Skeletal muscle cell (primary cell): Measurements from ENCODE around the gene IRF7.
"Not testable (repeated sequence)": the region's sequence is repeated elsewhere in the genome, so short reads cannot be mapped to it uniquely, and the experiment has no call there.

Experiments used
- DNase-seq: peaks from one replicate; pipeline ENCODE4 v3.0.0-alpha.2; 2010; ENCODE audit warnings: low read depth
- H3K4me3 ChIP-seq: 2 replicates; pipeline ENCODE4 v1.5.1; 2011; ENCODE audit warnings: low read depth, mild to moderate bottlenecking, control low read depth, low read length, moderate library complexity

The IRF7 gene

DNA sequence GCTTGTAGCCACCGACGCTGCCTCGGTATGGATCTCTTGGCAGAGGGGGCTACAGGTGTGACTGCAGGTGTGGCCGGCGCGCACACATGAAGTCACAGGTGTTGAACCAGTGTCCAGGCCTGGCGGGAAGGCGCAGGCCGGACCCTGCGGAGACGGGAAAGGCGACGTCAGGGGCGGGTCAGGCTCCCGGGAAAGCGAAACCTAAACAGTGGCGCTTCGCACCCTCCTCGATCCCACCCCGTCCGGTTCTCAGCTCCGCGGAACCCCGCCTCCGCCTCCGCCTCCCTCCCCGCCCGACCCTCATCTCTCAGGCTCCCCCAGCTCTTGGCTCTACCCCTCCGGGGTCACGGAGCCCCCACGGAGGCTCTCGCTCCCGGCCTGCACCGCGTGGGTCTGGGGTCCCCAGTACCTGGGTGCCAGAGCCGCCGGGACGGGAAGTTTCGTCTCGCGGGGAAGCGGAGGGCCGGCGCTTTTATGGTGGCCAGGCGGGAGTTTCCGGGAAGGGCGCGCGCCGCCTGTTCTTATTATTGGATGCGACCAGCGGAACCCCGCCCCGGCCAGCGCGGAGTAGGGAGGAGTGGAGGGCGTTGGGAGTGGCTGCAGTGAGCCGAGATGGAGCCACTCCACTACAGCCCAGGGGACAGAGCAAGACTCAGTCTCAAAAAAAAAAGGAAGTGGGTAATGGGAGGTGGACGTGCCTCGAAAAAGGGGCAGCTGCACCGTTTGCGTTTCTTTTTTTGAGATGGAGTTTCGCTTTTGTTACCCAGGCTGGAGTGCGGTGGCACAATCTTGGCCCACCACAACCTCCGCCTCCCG, at the start of gene IRF7:
TSS of gene IRF7 (minus strand) at position 447 of the 816 bp plus-strand sequence. CDS start 586 bp downstream, outside the sequence.
- peak within 1 kb of the TSS; percentile 63 for H3K4me3 ChIP-seq
- DNase-seq = peak; percentile 54

DNA sequence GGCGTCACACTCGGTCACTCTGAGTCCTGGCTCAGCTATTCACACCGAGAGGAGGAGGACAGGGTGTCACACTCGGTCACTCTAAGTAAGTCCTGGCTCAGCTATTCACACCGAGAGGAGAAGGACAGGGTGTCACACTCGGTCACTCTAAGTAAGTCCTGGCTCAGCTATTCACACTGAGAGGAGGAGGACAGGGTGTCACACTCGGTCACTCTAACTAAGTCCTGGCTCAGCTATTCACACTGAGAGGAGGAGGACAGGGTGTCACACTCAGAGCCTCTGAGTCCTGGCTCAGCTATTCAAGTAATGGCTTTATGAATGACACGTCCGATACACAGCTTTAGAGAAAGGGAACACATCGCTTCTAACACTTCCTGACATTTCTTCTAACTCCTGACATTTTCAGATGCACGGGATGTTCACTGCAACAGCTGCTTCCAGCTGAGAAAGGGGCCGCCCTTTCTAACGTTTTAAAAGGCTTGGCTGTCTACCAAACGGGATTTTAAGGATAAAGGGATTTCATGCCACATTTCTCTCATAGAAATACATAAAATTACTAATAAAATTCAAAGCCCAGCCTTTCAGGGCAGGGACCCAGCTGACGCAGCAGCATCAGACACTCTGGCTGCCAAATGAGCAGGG, 49.4 kb upstream of the IRF7 start:
- DNase-seq = no peak

DNA sequence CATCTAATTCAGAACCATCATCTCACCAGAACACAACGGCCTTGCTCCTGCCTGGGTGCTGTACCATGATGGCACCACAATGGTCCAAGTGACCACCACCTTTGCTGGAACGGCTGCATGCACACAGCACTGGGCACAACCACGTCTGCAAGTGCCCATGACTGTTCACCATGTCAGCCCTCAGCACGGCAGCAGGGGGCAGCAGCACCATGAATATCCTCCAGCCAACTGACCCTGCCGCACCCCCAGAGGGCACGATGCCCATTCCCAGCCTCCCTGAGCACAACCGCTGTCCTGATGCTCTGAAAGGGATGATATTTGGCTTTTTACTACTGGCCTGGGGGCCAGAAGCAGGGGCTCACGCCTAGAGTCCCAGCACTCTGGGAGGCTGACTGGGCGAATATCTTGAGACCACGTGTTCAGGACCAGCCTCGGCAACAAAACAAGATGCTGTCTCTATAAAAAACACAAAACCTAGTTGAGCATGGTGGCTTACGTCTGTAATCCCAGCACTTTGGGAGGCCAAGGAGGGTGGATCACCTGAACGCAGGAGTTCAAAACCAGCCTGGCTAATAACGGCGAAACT, 47.0 kb upstream of the IRF7 start:
- no peak overlapping the region for H3K4me3 ChIP-seq
- DNase-seq = no peak

More for the DNA sequence above, 49.4 kb upstream of the IRF7 start:
- H3K4me3 ChIP-seq = no peak overlapping the region

DNA sequence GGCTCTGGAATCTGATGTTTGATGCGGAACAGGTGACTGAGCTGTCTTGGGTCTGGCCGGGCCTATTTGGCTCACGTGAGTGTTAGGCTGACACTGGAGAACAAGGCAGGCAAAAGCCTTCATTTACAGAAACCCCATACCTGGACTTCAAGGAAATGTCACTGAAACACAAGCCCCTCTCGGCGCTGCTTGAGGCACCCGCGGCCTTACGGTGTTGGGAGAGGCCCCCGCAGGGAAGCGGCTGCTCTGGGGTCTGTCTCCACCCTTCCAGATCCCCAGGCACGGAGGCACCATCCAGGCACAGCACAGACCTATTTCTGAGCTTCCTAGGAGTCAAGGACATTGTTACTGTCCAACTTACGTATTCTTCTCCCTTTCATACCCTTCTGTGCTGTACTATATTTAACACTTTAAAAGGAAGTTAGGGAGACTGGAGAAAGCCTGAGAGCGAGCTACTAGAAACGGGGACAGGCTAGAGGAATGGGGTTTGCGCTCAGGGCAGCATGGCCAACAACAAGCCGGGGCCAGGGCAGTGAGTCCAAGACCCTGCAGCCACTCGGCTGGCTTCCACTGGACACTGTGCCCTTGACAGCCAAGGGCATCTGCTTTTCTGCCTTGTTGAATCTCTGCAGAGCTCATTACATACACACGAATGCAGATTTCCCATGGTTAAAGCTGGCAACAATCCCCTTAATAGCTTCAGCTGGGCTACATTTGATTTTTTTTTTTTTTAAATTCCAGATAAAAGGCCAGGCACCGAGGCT, 45.1 kb upstream of the IRF7 start:
- H3K4me3 ChIP-seq = no peak overlapping the region
- no peak for DNase-seq

DNA sequence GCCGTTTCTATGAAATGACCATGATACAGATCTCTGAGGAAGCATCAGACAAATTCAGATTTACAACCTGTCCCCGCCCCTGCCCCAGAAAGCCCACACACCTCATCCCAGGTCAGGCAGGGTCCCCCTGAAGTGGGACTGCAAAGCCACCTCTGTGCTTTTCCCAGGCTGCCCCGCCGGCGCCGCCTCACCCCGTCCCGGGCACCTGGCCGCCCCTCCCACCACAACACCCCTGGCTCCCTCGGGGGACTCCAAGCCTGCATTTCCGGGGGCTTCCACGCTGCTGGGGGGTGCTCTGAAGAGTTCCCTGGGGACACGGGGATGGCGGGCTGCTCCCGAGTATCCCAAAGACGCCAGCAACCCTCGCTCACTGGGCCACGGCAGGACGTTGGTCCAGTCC, 44.5 kb upstream of the IRF7 start:
- no peak overlapping the region for H3K4me3 ChIP-seq
- DNase-seq = no peak

DNA sequence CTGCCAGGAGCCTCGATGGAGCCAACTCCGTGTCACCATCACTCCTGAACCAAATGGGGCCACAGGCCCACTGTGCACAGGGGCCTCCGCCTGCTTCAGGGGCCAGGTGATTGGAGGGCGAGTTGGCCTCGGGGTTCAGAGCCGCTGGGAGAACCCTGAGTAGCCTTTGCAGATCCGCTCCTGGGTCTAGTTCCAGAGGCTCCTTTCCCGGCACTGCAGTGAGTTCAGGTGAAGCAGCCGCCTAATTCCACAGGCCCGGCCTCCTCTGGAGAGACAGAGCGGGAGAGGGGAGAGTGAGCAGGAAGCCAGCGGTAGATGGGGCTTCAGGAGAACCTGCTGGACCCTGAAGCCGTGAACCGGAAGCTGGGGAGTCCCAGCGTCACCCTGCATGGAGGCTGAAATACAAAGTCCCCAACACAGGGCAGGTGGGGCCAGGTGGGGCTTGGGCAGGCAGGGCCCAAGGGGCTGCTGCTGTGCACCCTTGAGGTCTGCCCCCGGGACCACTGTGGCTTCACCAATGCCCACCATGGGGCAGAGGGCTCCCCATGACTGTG, 43.9 kb upstream of the IRF7 start:
- no peak overlapping the region for H3K4me3 ChIP-seq
- no peak for DNase-seq

DNA sequence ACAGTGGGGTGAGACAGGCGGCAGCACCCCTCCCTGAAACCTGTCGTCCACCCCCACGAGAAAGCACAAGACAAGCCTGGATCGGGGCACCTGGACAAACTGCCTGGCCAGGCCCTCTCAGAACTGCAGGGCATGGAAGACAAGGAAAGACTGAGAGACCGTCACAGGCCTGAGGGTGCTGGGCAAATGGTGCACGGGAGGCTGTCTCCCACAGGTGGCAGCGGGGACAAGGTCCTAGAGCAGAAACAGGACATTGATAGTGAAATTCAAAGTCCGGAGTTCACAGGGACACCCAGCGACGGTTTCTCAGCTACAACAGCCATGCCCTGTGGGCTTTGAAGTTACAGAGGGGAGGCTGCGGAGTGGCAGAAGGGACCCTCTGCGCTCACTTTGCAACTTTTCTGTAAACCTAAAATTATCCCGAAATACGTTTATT, 42.0 kb upstream of the IRF7 start:
- no peak overlapping the region for H3K4me3 ChIP-seq
- no peak for DNase-seq

DNA sequence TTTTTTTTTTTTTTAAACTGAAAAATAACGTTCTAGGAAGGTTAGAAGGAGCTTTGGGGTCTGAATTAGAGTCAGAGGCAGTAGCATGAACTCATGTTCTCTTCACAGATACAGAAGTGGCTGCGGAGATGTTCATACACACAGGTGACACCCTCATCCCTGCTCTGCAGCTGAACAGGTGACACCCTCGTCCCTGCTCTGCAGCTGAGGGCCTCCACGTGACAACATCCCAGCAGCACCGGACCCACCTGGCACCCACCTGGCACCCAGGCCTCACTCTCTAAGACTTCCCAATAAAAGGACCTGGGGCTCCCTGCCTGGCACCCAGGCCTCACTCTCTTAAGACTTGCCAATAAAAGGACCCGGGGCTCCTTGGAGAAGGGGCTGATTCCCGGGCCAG, 41.1 kb upstream of the IRF7 start:
- DNase-seq = no peak
- H3K4me3 ChIP-seq = no peak overlapping the region

DNA sequence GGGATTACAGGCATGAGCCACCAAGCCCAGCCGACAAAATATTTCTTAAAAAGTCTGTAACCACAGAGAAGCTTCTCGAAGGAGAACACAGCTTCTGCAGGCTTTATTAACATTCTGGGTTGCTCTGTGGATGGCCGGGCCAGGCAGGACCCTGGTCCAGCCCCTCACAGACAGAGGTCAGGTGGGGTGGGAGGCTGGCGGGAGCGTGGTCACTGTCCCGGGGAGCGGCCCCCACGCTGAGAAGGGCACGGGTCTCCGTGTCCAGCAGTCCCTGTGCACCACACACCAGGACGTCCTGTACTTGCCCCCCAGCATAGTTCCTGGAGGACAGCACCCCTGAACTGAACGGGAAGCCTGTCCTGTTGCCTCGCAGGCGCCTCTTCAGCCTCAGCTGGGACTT, 40.7 kb upstream of the IRF7 start:
- DNase-seq = no peak
- no peak overlapping the region for H3K4me3 ChIP-seq

DNA sequence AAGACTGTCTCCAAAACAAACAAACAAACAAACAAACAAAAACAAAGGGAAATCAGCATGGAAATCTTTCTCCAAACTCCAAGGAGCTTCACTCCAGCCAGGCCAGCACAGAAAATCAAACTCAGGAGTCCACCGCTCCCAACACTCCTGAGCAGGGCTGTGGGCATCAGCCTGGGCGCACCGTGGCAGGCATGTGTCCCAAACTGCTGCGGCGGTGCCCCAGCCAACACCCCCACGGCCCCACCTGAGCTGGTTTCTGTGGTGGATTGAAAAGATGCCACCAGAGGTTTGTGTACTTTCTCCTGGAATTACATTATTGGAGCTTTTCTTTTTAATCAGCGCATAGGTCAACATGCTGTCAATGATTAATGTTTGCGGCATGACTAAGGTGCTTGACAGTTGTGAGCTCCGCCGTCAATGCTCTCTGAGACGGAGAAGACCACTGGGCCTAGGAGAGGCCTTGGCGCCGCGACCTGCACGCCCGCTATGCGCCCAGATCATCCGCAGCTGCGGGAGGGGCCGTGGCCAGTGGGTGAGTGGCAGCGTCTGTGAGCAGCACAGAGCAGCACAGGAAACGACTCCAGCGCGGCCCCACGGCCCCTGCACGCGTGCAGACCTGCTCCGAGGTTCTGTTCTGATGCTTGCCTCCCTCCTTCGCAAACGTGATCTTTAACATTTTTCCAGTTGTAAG, 39.4 kb upstream of the IRF7 start:
- H3K4me3 ChIP-seq = no peak overlapping the region
- no peak for DNase-seq

DNA sequence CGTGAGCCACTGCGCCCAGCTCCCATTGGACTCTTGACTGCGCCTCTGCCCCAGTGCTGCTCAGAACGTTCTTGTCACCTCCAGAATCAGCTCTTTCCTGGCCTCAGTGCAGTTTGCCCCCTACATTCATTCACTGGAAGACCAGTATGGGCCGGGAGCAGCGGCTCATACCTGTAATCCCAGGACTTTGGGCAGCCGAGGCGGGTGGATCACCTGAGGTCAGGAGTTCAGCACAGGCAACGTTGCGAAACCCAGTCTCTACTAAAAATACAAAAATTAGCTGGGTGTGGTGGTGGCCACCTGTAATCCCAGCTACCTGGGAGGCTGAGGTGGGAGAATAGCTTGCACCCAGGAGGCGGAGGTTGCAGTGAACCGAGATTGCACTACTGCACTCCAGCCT, 38.7 kb upstream of the IRF7 start:
- H3K4me3 ChIP-seq, DNase-seq: not testable (repeated sequence)

DNA sequence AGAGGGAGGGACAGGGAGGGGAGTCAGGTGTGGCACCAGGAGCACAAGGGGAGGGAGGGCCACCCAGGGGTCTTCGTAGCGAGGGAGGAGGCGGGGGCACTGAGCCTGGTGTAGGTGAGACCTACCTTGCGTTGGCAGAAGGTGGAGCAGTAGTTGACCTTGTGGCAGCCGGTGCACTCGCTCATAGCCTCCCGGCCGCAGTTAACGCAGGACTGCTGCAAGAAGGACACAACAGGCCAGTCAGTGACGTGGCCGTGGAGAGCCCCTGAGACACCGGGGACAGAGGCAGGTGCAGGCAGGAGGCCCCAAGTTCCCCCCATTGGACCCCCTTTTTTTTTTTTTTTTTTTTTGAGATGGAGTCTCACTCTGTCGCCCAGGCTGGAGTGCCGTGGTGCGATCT, 38.1 kb upstream of the IRF7 start:
- DNase-seq = no peak
- H3K4me3 ChIP-seq = no peak overlapping the region

DNA sequence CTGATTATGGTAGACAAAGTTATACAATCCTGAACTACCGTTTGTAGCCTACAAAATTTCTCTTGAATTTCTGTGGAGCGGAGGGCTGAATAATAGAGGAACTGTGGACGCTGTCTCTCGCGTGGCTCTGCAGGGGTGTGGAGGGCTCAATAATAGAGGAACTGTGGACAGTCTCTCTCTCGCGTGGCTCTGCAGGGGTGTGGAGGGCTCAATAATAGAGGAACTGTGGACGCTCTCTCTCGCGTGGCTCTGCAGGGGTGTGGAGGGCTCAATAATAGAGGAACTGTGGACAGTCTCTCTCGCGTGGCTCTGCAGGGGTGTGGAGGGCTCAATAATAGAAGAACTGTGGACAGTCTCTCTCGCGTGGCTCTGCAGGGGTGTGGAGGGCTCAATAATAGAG, 37.4 kb upstream of the IRF7 start:
- H3K4me3 ChIP-seq, DNase-seq: not testable (repeated sequence)

DNA sequence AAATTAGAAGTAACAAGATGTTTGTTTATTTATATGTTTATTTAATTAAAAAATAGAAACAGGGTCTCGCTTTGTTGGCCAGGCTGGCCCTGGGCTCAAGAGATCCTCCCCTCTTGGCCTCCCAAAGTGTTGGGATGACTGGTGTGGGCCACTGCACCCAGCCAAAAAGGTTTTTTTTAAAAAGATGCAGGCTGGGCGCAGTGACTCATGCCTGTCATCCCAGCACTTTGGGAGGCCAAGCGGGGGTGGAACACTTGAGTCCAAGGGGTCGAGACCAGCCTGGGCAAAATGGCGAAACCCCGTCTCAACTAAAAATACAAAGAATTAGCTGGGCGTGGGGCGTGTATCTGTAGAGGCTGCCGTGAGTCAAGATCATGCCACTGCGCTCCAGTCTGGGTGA, 34.7 kb upstream of the IRF7 start:
- H3K4me3 ChIP-seq = no peak overlapping the region
- DNase-seq = no peak

DNA sequence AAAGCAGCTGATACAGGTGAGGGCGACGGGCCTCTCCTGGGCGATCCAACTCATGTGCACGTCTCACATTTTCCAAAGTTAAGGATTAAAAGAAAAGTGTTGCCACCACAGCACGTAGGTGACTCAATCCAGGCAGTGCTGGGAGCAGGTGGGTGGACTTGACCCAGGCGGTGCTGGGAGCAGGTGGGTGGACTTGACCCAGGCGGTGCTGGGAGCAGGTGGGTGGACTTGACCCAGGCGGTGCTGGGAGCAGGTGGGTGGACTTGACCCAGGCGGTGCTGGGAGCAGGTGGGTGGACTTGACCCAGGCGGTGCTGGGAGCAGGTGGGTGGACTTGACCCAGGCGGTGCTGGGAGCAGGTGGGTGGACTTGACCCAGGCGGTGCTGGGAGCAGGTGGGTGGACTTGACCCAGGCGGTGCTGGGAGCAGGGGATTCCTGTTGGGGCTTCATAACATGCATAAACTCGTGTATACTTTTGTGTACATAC, 32.0 kb upstream of the IRF7 start:
- not testable (repeated sequence) for H3K4me3 ChIP-seq, DNase-seq

DNA sequence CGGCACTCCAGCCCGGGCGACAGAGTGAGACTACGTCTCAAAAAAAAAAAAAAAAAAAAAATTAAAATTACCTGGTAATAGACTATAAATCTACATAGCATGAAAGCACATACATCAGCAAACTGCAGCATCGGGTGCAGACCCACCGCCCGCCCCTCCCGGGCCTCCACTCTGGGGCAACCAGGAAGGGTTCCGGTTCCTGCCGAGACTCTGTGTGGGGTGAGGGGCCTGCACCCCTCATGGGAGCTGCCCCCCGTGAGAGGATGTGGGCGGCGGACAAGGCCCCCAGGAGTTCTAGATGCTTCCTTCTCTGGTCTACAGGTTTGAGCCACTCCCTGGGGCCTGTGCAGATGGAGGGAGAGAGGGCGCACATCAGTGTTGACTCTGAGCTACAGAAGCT, 30.5 kb upstream of the IRF7 start:
- no peak overlapping the region for H3K4me3 ChIP-seq
- no peak for DNase-seq

DNA sequence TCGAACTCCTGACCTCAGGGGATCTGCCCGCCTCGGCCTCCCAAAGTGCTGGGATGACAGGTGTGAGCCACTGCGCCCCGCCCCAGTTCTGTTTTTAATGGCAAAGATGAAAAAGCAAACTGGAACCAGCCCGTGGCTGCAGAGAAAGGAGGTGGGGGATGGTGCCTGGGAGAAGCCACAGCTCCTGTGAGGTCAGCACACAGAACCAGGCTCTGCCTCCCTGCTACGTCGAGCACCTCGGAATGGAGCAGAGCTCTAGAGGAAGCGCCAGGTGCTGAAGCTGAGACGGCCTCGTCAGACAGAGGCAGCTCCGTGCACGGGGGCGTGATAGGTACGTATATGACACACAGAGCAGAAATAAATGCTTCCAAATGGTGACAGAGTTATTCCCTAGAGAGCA, 29.8 kb upstream of the IRF7 start:
- DNase-seq = no peak
- H3K4me3 ChIP-seq = no peak overlapping the region

DNA sequence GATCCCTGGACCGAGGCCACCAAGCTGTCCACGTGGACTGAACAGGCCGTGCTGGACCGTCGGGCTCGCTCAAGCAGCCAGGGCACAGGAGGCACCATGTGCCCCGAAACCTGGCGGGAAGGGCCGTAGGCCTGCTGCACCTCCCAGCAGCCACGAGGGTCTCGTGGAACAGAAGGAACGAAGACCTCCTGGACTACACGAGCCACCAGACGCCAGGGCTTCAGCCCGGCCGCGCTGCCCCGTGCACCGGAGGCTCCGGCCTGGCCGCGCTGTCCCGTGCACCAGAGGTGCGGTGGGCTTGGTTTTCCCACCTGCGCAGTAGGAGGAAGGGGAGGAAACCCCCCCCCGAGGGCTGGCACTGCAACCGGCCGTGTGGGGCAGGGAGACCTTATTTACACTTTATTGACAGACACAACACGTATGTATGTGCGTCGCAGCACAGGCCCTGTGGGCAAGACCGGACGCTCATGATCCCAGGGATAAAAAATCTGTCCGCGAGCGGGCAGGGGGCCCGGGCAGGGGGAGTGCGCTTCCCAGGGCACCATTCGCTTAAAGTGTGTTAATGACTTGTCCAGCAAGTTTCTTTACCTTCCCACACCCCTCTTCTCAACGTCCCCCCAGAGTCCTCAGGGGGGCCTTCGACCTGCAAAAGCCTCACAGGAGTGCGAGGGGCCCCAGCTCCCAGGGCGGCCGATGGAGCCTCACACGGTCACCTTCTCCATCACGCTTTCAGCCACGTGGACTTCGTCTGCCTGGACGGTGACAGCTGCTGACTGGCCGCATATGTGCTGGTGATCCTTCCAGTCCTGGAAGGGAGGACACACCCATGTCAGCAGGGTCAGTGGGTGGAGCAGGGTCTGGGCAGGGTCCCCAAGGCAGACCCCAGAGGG, 28.3 kb upstream of the IRF7 start:
- no peak for DNase-seq

More for the DNA sequence above, 28.3 kb upstream of the IRF7 start:
- H3K4me3 ChIP-seq = no peak overlapping the region
